Skeletal muscle satellite cell (primary cell): ENCODE measurements around the gene RNLS.

Source experiments
- H3K27me3 ChIP-seq: 2 replicates; pipeline ENCODE4 v1.7.0; 2013; ENCODE audit warnings: low read length; ENCODE audit not compliant: control insufficient read depth, insufficient read depth
- H3K36me3 ChIP-seq: 2 replicates; pipeline ENCODE4 v1.7.0; 2013; ENCODE audit warnings: mild to moderate bottlenecking, control low read depth, low read length; ENCODE audit not compliant: insufficient read depth
- H3K4me1 ChIP-seq: 2 replicates; pipeline ENCODE4 v1.7.0; 2013; ENCODE audit warnings: low read length; ENCODE audit not compliant: control insufficient read depth, insufficient read depth
- H3K4me2 ChIP-seq: 2 replicates; pipeline ENCODE4 v1.7.0; 2013; ENCODE audit warnings: mild to moderate bottlenecking, low read length
- H3K4me3 ChIP-seq: 2 replicates; pipeline ENCODE4 v1.7.0; 2013; ENCODE audit warnings: low read length
- H3K9ac ChIP-seq: 2 replicates; pipeline ENCODE4 v1.7.0; 2013; ENCODE audit warnings: mild to moderate bottlenecking, low read depth, low read length, moderate library complexity
- H3K9me3 ChIP-seq: replicated peaks from 2 replicates; pipeline ENCODE4 v1.7.0; 2013; ENCODE audit warnings: mild to moderate bottlenecking, control low read depth, low read length

RNLS gene

GRCh38 chr10:88418871-88419270, 164.2 kb downstream of the RNLS start:
- H3K9ac ChIP-seq: no peak overlapping the region
- H3K36me3 ChIP-seq: no peaks in the 10 kb centered on the region
- no peak overlapping the region for H3K4me3 ChIP-seq
- no peaks in the 10 kb centered on the region for H3K9me3 ChIP-seq
- no peaks in the 10 kb centered on the region for H3K27me3 ChIP-seq
- H3K4me2 ChIP-seq: no peak overlapping the region
- no peaks in the 10 kb centered on the region for H3K4me1 ChIP-seq

- H3K9me3 ChIP-seq: no peaks in the 10 kb centered on the region
- no peaks in the 10 kb centered on the region for H3K27me3 ChIP-seq
- H3K4me2 ChIP-seq: no peak overlapping the region
- no peak overlapping the region for H3K9ac ChIP-seq
- no peak overlapping the region for H3K4me3 ChIP-seq
- no peaks in the 10 kb centered on the region for H3K36me3 ChIP-seq
- H3K4me1 ChIP-seq: no peaks in the 10 kb centered on the region
These were observed 165.6 kb downstream of the RNLS start for GRCh38 chr10:88417387-88418030.

- H3K4me1 ChIP-seq: no peaks in the 10 kb centered on the region
- no peaks in the 10 kb centered on the region for H3K36me3 ChIP-seq
- H3K4me3 ChIP-seq: no peak overlapping the region
- H3K4me2 ChIP-seq: no peak overlapping the region
- H3K27me3 ChIP-seq: no peaks in the 10 kb centered on the region
- H3K9me3 ChIP-seq: no peaks in the 10 kb centered on the region
- no peak overlapping the region for H3K9ac ChIP-seq
These were observed 166.3 kb downstream of the RNLS start for GRCh38 chr10:88416801-88417200.

GRCh38 chr10:88415533-88416130, 167.5 kb downstream of the RNLS start:
- Histone ChIP-seq H3K4me2 (no peak overlapping the region), H3K4me3 (no peak overlapping the region), H3K9ac (no peak overlapping the region), H3K4me1 (no peaks in the 10 kb centered on the region), H3K9me3 (no peaks in the 10 kb centered on the region), H3K27me3 (no peaks in the 10 kb centered on the region), H3K36me3 (no peaks in the 10 kb centered on the region)

- no peaks in the 10 kb centered on the region for H3K27me3 ChIP-seq
These were observed 169.7 kb downstream of the RNLS start for GRCh38 chr10:88413412-88413811.

GRCh38 chr10:88411772-88412349, 171.3 kb downstream of the RNLS start:
- H3K9ac ChIP-seq: no peak overlapping the region
- no peaks in the 10 kb centered on the region for H3K4me1 ChIP-seq
- H3K27me3 ChIP-seq: no peaks in the 10 kb centered on the region
- no peaks in the 10 kb centered on the region for H3K9me3 ChIP-seq
- H3K4me3 ChIP-seq: no peak overlapping the region
- H3K4me2 ChIP-seq: no peak overlapping the region
- H3K36me3 ChIP-seq: no peaks in the 10 kb centered on the region

More at GRCh38 chr10:88413412-88413811, 169.7 kb downstream of the RNLS start:
- Histone ChIP-seq H3K9me3 (no peaks in the 10 kb centered on the region), H3K4me3 (no peak overlapping the region), H3K9ac (no peak overlapping the region), H3K36me3 (no peaks in the 10 kb centered on the region), H3K4me1 (no peaks in the 10 kb centered on the region), H3K4me2 (no peak overlapping the region)

GRCh38 chr10:88409824-88410223, 173.3 kb downstream of the RNLS start:
- H3K4me1 ChIP-seq: no peaks in the 10 kb centered on the region
- H3K4me3 ChIP-seq: no peak overlapping the region

GRCh38 chr10:88409236-88409635, 173.9 kb downstream of the RNLS start:
- H3K36me3 ChIP-seq: no peaks in the 10 kb centered on the region
- H3K4me2 ChIP-seq: no peak overlapping the region
- H3K9ac ChIP-seq: no peak overlapping the region
- H3K9me3 ChIP-seq: no peaks in the 10 kb centered on the region
- no peak overlapping the region for H3K4me3 ChIP-seq
- H3K4me1 ChIP-seq: no peaks in the 10 kb centered on the region
- no peaks in the 10 kb centered on the region for H3K27me3 ChIP-seq

More at GRCh38 chr10:88409824-88410223, 173.3 kb downstream of the RNLS start:
- Histone ChIP-seq H3K36me3 (no peaks in the 10 kb centered on the region), H3K9me3 (no peaks in the 10 kb centered on the region), H3K27me3 (no peaks in the 10 kb centered on the region), H3K9ac (no peak overlapping the region), H3K4me2 (no peak overlapping the region)

- Histone ChIP-seq H3K4me3 (no peak overlapping the region), H3K4me2 (no peak overlapping the region)
These were observed 175.0 kb downstream of the RNLS start for GRCh38 chr10:88408096-88408495.

GRCh38 chr10:88404133-88404532, 179.0 kb downstream of the RNLS start:
- H3K27me3 ChIP-seq: no peaks in the 10 kb centered on the region
- H3K9ac ChIP-seq: no peak overlapping the region
- no peaks in the 10 kb centered on the region for H3K36me3 ChIP-seq
- no peak overlapping the region for H3K4me3 ChIP-seq
- H3K4me1 ChIP-seq: no peaks in the 10 kb centered on the region
- no peak overlapping the region for H3K4me2 ChIP-seq
- no peaks in the 10 kb centered on the region for H3K9me3 ChIP-seq

More at GRCh38 chr10:88408096-88408495, 175.0 kb downstream of the RNLS start:
- Histone ChIP-seq H3K36me3 (no peaks in the 10 kb centered on the region), H3K9ac (no peak overlapping the region), H3K27me3 (no peaks in the 10 kb centered on the region), H3K4me1 (no peaks in the 10 kb centered on the region), H3K9me3 (no peaks in the 10 kb centered on the region)

GRCh38 chr10:88401671-88402347, 181.3 kb downstream of the RNLS start:
- Histone ChIP-seq H3K4me2 (no peak overlapping the region), H3K9me3 (no peaks in the 10 kb centered on the region), H3K4me1 (no peaks in the 10 kb centered on the region), H3K4me3 (no peak overlapping the region), H3K36me3 (no peaks in the 10 kb centered on the region), H3K9ac (no peak overlapping the region), H3K27me3 (no peaks in the 10 kb centered on the region)
